AG04450 (cell line): ENCODE results near the gene APCDD1L. TPM values are rescaled to one million over a fixed set of nuclear protein-coding genes. Genes with fewer than 3 reads are reported as not detected.

Experiments
- CTCF ChIA-PET: fragments of 300-600, 350-600 bp; formaldehyde crosslinking; extraction: SDS; loops from one replicate; lab custom pipeline; 2022; ENCODE audit warnings: antibody characterized with exemption, inconsistent platforms; lab: Charles Lee
- POLR2A ChIA-PET: fragments of 350-600 bp; formaldehyde crosslinking; extraction: SDS; loops from one replicate; lab custom pipeline; 2021; ENCODE audit warnings: antibody characterized with exemption, inconsistent platforms; lab: Yijun Ruan, JAX
- DNase-seq: peaks from one replicate; pipeline ENCODE4 v3.0.0-alpha.2; 2011; ENCODE audit warnings: low read depth, low spot score
- H3K27ac ChIP-seq: one replicate; pipeline ENCODE4 v1.5.1; 2012; ENCODE audit warnings: low read depth, low read length, control low read depth
- H3K27me3 ChIP-seq: one replicate; pipeline ENCODE4 v1.6.0; 2012; ENCODE audit warnings: low read length; ENCODE audit not compliant: control insufficient read depth, insufficient read depth
- H3K4me3 ChIP-seq: 2 replicates; pipeline ENCODE4 v1.5.1; 2011; ENCODE audit warnings: mild to moderate bottlenecking, low read depth, low read length, control low read depth
- H3K9me3 ChIP-seq: 2 replicates; pipeline ENCODE4 v1.5.1; 2012; ENCODE audit warnings: low read length; ENCODE audit not compliant: control insufficient read depth, insufficient read depth
- polyA plus RNA-seq: library from polyadenylated mRNA; depleted of rRNA; stranded (reverse); fragments of >200 nt; gene quantifications from 2 replicates; pipeline ENCODE4 v1.2.3, GENCODE V29; 2011
- TF ChIP-seq, protein P1 (sequence below): IDR thresholded peaks from 2 replicates; pipeline ENCODE4 v1.5.1; 2011; ENCODE audit warnings: low read depth, low read length, control low read depth, inconsistent platforms

The APCDD1L gene
- polyA plus RNA-seq, 1 experiment, result 8.6 TPM

DNA sequence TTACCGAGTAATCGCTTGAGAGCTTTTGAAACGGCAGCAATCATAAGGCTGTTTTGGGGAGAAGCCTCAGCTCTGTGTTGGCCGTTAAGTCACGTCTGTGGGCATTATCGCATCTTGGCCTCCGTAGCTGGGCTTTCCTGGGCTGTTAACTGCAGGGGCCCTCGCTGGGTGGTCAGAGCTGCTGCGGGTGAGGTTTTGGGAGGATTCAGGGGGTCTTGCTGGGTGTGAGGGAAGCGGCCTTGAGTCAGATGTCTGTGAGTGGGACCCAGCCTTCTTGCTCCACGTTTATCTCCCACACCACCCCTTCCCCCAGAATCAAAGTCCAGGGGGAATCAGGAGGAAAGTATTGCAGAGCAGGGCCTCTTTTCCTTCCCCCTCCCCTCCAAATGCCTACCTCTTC lies 3.2 kb upstream of the APCDD1L start:
- Histone ChIP-seq H3K4me3 (no peak overlapping the region), H3K9me3 (no peaks in the 10 kb centered on the region; the same call in 1 of the 2 replicates), H3K27me3 (no peaks in the 10 kb centered on the region), H3K27ac (no peak overlapping the region)
- TF ChIP-seq, protein P1, sequence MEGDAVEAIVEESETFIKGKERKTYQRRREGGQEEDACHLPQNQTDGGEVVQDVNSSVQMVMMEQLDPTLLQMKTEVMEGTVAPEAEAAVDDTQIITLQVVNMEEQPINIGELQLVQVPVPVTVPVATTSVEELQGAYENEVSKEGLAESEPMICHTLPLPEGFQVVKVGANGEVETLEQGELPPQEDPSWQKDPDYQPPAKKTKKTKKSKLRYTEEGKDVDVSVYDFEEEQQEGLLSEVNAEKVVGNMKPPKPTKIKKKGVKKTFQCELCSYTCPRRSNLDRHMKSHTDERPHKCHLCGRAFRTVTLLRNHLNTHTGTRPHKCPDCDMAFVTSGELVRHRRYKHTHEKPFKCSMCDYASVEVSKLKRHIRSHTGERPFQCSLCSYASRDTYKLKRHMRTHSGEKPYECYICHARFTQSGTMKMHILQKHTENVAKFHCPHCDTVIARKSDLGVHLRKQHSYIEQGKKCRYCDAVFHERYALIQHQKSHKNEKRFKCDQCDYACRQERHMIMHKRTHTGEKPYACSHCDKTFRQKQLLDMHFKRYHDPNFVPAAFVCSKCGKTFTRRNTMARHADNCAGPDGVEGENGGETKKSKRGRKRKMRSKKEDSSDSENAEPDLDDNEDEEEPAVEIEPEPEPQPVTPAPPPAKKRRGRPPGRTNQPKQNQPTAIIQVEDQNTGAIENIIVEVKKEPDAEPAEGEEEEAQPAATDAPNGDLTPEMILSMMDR, result no peak
- CTCF ChIA-PET, result no interaction called here
- POLR2A ChIA-PET, result interaction anchor here (0.8 kb wide), 1 partner anchor 129 kb away, joined by 3 read pairs; no protein-coding TSS in a partner anchor
- DNase-seq, result no peak

GRCh38 chr20:58514321-58515232 lies 622 bp downstream of the APCDD1L start:
- TF ChIP-seq, protein P1, result no peak
- Histone ChIP-seq H3K9me3 (no peaks in the 10 kb centered on the region; the same call in 1 of the 2 replicates), H3K4me3 (peak overlapping the region; percentile 77), H3K27me3 (no peaks in the 10 kb centered on the region), H3K27ac (peak overlapping the region; percentile 52)
- DNase-seq, result no peak
- CTCF ChIA-PET, result interaction anchor here (0.6 kb wide), 1 partner anchor 31 kb away, joined by 3 read pairs; no protein-coding TSS in a partner anchor
- POLR2A ChIA-PET, result interaction anchor here (0.6 to 1.6 kb wide), 5 partner anchors 8 to 176 kb away, joined by 3 to 8 read pairs (median 3); partner anchors contain the start of genes STX16 and VAPB

- Histone ChIP-seq H3K27me3 (no peaks in the 10 kb centered on the region), H3K4me3 (peak overlapping the region; percentile 77), H3K9me3 (peaks cover 5% of the 10 kb centered on the region; the same call in 1 of the 2 replicates), H3K27ac (no peak overlapping the region)
- TF ChIP-seq, protein P1, result no peak
- DNase-seq, result no peak
- ChIA-PET CTCF (interaction anchor here (0.6 kb wide), 1 partner anchor 31 kb away, joined by 3 read pairs; no protein-coding TSS in a partner anchor), POLR2A (interaction anchor here (1.5 kb wide), 1 partner anchor 9 kb away, joined by 3 read pairs; no protein-coding TSS in a partner anchor)
Measured at GRCh38 chr20:58513580-58514285, 1.5 kb downstream of the APCDD1L start.

- TF ChIP-seq, protein P1, result no peak
- no peak overlapping the region for H3K27ac ChIP-seq
- ChIA-PET CTCF (interaction anchor here (1.3 kb wide), 1 partner anchor 11 kb away, joined by 3 read pairs; no protein-coding TSS in a partner anchor), POLR2A (interaction anchor here (0.6 kb wide), 1 partner anchor 52 kb away, joined by 3 read pairs; no protein-coding TSS in a partner anchor)
- H3K4me3 ChIP-seq, result peak overlapping the region; percentile 20; the same call in 1 of the 2 replicates
- H3K27me3 ChIP-seq, result no peaks in the 10 kb centered on the region
- peaks cover 13% of the 10 kb centered on the region for H3K9me3 ChIP-seq
- DNase-seq, result no peak
Measured at GRCh38 chr20:58512808-58513552, 2.2 kb downstream of the APCDD1L start.
